NCI-H446 (cell line): ENCODE data around the gene SDK1.
"Not testable (repeated sequence)": the region's sequence is repeated elsewhere in the genome, so short reads cannot be mapped to it uniquely, and the experiment has no call there.

Experiments used
- DNase-seq, 2 experiments: peaks; one replicate each; lab custom pipeline; 2025; lab: John Stamatoyannopoulos, UW

SDK1 gene

DNA sequence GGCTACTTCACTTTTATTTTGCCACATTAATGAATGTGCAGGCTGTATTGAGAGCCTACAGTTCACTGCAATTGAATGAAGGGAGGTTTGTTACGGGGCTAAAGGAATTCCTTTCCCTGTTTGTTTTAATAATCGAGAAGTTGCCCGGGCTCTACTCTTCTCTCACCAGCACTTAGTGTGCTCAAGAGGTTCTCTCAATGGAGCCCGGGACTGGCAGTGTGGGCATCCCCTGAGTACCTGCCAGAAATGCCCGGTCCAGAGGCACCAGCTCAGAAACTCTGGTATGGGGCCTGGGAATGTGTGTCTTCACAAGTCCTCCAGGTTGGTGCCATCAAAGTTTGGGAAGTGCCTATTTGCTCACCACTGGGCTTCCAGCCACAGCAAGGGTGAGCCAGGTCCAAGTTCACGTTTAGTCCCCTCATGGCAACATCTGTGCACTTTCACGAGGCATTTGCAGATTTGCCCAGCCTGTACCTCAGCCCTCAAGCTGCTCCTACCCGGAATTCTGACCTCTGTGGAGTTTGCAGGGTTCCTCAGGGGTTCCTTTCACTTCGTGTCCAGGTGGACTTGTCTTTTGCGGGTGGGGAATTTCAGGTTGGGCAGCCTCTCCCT, 622.4 kb downstream of the SDK1 start:
- no peak for DNase-seq

DNA sequence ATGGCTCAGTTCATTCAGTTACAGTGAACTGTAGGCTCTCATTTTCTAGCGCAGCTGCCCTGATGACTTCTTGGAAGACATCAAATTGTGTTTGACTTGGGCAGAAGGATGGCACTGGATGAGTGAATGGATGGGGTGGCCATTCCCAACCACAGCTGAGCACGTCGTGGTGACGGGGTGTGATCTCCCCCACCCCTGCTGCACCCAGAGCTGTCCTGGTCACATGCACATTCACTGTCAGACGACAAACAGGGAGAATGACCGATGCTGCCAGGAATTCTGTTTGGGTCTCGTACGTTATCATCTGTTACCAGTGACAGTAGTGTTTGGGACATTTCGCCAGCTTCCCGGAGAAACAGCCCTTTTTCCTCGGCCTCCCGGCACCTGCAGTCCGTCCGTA, 623.2 kb downstream of the SDK1 start:
- DNase-seq, result no peak

- no peak for DNase-seq
These were observed 626.5 kb downstream of the SDK1 start for GRCh38 chr7:3927446-3928110.

DNA sequence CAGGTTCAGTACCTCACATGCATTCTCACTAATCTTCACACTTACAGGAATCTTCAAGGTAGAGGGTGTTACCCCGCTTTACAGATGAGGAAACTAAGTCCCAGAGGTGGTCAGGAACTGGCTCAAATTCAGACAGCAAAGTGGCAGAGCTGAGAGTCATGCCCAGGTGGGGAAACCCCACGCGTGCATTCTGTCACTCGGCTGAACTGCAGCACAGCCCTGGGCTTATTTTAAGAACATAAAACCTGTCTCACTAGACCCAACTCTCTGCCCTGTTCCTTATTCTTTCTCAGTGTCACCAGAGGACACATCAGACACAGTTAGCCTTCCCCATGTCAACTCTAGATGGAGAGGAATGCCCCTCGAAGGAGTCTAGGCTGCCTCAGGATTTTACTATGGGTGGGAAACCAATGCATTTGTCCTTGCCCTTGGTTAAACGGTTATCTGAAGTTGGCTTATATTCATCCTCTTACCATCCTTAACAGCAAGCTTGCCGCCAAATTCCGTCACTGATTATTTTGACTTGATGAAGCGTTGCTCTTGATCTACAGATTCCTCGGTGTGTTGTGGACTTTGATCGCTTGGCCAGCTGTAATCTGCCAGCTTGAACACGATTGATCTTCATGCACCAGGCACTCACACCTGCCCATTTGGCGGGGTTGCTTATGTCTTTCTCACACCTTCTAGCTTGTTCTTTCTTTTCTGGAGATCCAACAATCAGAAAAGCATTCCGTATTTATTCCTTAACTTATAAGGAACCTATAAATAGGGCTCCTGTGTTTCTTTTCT, 627.9 kb downstream of the SDK1 start:
- no peak for DNase-seq

GRCh38 chr7:3931843-3932242, 630.8 kb downstream of the SDK1 start:
- DNase-seq, result no peak

DNA sequence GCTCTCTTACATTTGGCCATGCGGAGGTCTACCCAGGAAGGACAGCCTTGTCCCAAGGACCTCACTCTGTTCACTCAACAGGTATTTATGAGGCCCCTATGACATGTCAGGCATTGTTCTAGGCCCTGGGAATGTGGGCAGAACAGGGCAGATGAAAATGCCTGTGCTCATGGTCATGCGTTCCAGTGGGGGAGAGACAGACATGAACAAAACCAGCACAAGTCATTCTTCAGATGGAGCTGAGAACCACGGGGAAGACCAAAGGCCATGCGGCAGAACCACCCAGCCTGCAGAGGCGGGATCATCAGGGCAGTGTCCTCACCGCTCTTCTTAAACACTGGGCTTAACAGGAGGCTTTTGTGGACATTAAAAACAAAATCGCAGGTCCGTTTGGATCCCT, 636.1 kb downstream of the SDK1 start:
- DNase-seq, result no peak

DNA sequence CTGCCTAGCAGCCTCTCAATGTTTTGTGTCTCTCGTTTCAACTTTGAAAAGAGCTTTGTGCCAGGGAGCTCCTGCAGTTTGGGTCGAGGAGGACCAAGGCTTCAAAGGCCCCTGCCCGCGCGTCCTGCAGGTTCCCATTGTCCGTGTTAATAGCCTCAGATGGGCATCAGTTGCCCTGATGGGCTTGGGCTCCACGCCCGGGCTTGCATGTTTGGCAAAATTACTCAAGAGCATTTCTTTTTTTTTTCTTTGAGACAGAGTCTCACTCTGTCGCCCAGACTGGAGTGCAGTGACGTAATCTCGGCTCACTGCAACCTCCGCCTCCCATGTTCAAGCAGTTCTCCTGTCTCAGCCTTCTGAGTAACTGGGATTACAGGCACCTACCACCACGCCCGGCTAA, 636.6 kb downstream of the SDK1 start:
- no peak for DNase-seq

DNA sequence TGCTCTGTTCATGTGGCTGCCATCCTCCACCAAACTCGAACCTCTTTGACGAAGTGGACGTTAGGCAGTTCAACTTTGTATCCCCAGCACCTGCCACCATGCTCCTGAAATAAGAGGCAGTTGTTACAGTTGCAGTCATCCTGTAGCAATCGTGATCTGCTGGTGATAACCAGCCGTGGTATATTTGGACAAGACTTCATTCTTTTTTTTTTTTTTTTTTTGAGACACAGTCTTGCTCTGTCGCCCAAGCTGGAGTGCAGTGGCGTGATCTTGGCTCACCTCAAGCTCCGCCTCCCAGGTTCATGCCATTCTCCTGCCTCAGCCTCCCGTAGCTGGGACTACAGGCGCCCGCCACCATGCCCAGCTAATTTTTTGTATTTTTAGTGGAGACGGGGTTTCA, 640.7 kb downstream of the SDK1 start:
- not testable (repeated sequence) for DNase-seq

DNA sequence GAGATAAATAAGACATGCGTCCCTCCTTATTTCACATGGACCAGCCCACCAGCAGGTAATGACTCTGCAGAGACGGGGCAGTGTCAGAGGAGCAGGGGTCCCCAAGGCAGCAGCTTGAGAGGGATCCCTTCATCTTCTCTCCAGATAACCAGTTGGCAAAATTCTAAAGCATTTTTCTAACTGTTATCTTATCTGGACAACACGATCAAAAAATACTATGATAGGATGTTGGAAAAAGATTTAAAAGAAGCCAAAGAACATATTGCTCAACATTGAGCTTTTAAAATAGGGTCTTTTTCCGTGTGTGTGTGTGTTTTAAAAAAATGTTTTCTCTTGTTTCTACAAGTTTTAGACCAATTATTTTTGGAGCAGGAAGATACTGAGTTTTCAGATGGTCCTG, 641.2 kb downstream of the SDK1 start:
- no peak for DNase-seq

DNA sequence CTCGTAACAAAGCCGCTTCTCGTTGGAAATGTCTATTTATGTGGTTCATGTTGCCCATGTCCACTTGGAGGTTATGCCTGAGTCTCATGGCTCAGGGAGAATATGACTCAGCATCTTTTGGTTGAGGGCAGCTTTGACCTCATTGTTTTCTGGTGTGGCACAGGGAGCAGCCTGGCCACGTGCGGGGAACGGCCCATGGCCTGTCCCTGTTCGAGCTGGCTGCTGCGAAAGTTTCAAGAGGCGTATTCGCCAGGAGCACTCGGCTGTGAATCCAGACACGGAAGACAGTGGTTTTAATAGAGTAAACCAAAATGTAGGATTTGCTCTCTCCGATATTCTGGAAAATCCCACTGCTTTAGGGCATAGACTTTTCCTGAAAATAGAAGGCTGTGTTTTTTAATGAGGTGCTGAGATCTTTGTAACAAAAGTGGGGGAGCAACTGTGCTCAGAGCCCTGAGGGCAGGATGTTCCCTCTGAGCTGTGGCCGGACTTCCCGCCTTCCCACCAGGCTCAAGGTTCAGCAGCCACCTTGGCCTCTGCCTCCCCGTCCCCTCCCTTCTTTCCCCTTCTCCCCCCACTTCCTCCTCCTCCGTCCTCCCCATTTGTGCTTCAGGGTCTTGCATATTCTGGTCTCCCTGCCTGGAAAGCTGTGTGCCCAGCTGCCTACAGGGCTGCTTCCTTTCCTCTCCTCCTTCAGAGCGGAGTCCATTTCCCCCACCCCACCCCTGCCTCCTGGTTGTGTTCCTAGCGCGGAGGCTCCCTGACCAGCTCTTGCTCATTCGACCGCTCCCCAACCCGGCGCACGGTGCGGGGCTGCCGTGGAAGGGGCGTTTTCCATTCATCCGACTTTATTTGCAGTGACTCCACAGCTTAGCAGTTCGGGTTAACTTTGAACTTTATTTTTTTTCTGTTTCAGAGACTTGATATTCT, 642.0 kb downstream of the SDK1 start:
- no peak for DNase-seq

- DNase-seq, result no peak
These were observed 642.9 kb downstream of the SDK1 start for GRCh38 chr7:3943779-3944520.

DNA sequence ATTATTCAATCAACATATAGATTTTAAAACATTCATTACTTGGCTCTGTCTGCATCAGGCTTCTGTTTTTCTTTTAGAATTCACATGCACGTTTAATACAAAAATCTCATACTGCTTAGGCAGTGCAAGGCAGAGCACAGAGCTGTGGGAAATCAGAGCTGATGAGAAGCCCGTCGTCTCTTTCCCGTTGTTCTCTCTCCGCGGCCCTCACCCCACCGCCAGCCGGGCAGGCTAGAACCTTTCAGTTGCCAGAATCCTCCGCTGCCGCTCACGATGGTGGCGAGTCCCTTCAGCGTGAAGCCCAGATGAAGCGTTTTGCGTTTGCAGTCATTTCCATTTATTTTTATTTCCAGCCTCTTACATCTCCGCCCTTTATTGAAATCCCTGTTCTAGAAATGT, 648.2 kb downstream of the SDK1 start:
- DNase-seq, result no peak

DNA sequence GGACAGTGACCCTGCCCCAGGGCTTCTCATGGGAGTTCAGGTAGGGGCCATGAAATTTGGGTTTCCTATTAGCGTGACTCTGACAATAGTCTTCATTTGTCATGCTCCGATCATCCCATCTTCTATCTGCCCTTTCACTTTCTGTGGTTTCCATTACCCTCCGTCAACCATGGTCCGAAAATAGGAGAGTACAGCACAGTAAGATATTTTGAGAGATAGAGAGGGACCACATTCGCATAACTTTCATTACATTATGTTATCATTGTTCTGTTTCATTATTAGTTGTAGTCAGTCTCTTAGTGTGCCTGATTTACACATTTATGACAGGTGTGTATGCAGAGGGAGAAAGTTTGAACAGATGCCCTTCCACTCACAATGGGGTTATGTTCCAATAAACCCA, 649.2 kb downstream of the SDK1 start:
- DNase-seq, result no peak

- no peak for DNase-seq
These were observed 650.4 kb downstream of the SDK1 start for GRCh38 chr7:3951316-3952055.

DNA sequence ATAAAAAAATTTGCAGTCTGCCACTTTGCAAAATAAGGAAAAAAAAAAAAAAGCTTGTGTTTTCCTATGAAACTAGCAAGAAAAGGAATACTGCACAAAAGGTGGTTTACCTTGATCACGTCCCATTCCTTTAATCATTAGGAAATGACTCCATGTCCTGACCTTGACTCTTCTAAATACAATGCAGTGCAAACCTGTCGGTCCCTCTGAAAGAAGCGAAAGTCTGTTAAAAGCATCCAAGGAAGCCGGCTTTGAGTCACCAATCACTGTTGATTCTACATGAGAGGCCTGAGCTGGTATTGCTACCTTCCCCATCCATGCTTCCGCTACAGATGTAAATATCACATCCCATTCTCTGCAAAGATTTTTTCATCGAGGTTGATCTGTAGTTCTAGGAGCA, 652.1 kb downstream of the SDK1 start:
- no peak for DNase-seq

GRCh38 chr7:3953946-3954345, 652.9 kb downstream of the SDK1 start:
- no peak for DNase-seq

GRCh38 chr7:3955026-3955425, 654.0 kb downstream of the SDK1 start:
- DNase-seq, result no peak

- peak in 1 of 2 experiments; percentile 0 for DNase-seq
These were observed 655.0 kb downstream of the SDK1 start for GRCh38 chr7:3955751-3956696.

DNA sequence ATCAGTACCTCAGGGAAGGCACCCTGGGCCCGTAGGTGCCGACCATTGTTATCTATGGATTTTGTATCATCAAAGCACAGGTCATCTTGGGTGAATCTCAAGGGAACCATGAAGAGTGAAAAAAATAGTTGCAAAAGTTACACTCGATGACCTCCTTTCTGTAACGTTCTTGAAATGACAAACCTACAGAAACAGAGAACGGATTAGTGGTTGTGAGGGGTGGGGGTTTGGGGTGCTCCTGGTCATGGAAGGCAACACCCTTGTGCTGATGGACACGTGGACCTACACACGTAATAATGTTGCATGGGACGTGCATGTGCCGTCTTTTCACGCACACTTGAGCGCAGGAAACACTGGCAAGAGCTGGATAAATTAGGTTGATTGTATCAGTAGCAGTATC, 655.9 kb downstream of the SDK1 start:
- DNase-seq, result no peak
